HEK293 (cell line): ENCODE data around the gene RGMA.

Experiments used
- CTCF ChIA-PET: fragments of 350-600 bp; formaldehyde crosslinking; extraction: SDS; loops from one replicate; lab custom pipeline; 2021; ENCODE audit warnings: antibody characterized with exemption; lab: Yijun Ruan, JAX
- POLR2A ChIA-PET: fragments of 300-600 bp; formaldehyde crosslinking; extraction: SDS; loops from one replicate; lab custom pipeline; 2020; ENCODE audit warnings: antibody characterized with exemption, inconsistent platforms; lab: Yijun Ruan, JAX
- H3K27ac ChIP-seq: fragments of 200-500 bp; sonication (Bioruptor generic); 2 replicates; pipeline ENCODE4 v1.5.1; 2014; ENCODE audit warnings: low read depth, low read length, control low read depth, inconsistent platforms; ENCODE audit errors: extremely low read depth
- H3K36me3 ChIP-seq, 2 experiments: fragments of 200-500 bp in 1 of 2; sonication (Bioruptor generic) in 1 of 2; 1 replicate in 1 of 2; 2 replicates in 1 of 2; pipeline ENCODE4 v1.5.1; 2014 to 2017; ENCODE audit warnings: inconsistent platforms in 2 of 2, low read length in 2 of 2; ENCODE audit not compliant: control insufficient read depth in 2 of 2, insufficient read depth in 1 of 2
- H3K4me1 ChIP-seq: fragments of 200-500 bp; sonication (Bioruptor generic); 2 replicates; pipeline ENCODE4 v1.5.1; 2014; ENCODE audit warnings: mild to moderate bottlenecking, low read length, inconsistent platforms; ENCODE audit not compliant: control insufficient read depth, insufficient read depth
- H3K4me3 ChIP-seq: 2 replicates; pipeline ENCODE4 v1.5.1; 2011; ENCODE audit warnings: low read depth, mild to moderate bottlenecking, control low read depth, low read length, moderate library complexity
- H3K9me3 ChIP-seq: fragments of 200-500 bp; sonication (Bioruptor generic); 2 replicates; pipeline ENCODE4 v1.5.1; 2014; ENCODE audit warnings: low read depth, low read length, inconsistent platforms; ENCODE audit not compliant: control insufficient read depth, insufficient read depth
- EGR2 ChIP-seq: fragments of 450-650 bp; formaldehyde crosslinking; IDR thresholded peaks from 2 replicates; pipeline ENCODE4 v1.5.1; 2016; ENCODE audit warnings: low read depth, missing biosample characterization, missing genetic modification characterization
- HOXA7 ChIP-seq: sonication (generic); formaldehyde crosslinking; IDR thresholded peaks from 2 replicates; pipeline ENCODE4 v1.8.1; 2022; ENCODE audit warnings: missing genetic modification reagents, borderline replicate concordance
- MEIS1 ChIP-seq: sonication (generic); formaldehyde crosslinking; IDR thresholded peaks from 2 replicates; pipeline ENCODE4 v1.8.1; 2022; ENCODE audit warnings: missing genetic modification reagents, mild to moderate bottlenecking, borderline replicate concordance
- MYNN ChIP-seq: fragments of 450-650 bp; formaldehyde crosslinking; IDR thresholded peaks from 2 replicates; pipeline ENCODE4 v1.5.1; 2016; ENCODE audit warnings: missing biosample characterization, missing genetic modification characterization, borderline replicate concordance
- SP3 ChIP-seq: fragments of 450-650 bp; formaldehyde crosslinking; IDR thresholded peaks from 2 replicates; pipeline ENCODE4 v1.5.1; 2016; ENCODE audit warnings: missing biosample characterization, missing genetic modification characterization
- YY1 ChIP-seq: fragments of 450-650 bp; formaldehyde crosslinking; IDR thresholded peaks from 2 replicates; pipeline ENCODE4 v1.5.1; 2018; ENCODE audit warnings: missing biosample characterization, missing genetic modification characterization
- ZBTB17 ChIP-seq: fragments of 450-650 bp; formaldehyde crosslinking; IDR thresholded peaks from 2 replicates; pipeline ENCODE4 v1.5.1; 2016; ENCODE audit warnings: missing biosample characterization, missing genetic modification characterization
- ZBTB7A ChIP-seq: fragments of 450-650 bp; formaldehyde crosslinking; IDR thresholded peaks from 2 replicates; pipeline ENCODE4 v1.5.1; 2016; ENCODE audit warnings: low read depth, missing biosample characterization, missing genetic modification characterization
- ZNF10 ChIP-seq: fragments of 450-650 bp; formaldehyde crosslinking; IDR thresholded peaks from 2 replicates; pipeline ENCODE4 v1.5.1; 2017; ENCODE audit warnings: missing biosample characterization, missing genetic modification characterization
- ZNF133 ChIP-seq: fragments of 450-650 bp; formaldehyde crosslinking; IDR thresholded peaks from 2 replicates; pipeline ENCODE4 v1.5.1; 2016; ENCODE audit warnings: missing biosample characterization, missing genetic modification characterization
- ZNF169 ChIP-seq: fragments of 450-650 bp; formaldehyde crosslinking; IDR thresholded peaks from 2 replicates; pipeline ENCODE4 v1.5.1; 2016; ENCODE audit warnings: missing biosample characterization, missing genetic modification characterization
- ZNF37A ChIP-seq: fragments of 450-650 bp; IDR thresholded peaks from 2 replicates; pipeline ENCODE4 v1.5.1; 2018; ENCODE audit warnings: missing biosample characterization, missing genetic modification characterization
- ZNF488 ChIP-seq: fragments of 450-650 bp; formaldehyde crosslinking; IDR thresholded peaks from 2 replicates; pipeline ENCODE4 v1.5.1; 2016; ENCODE audit warnings: missing biosample characterization, missing genetic modification characterization
- ZNF518A ChIP-seq: fragments of 450-650 bp; formaldehyde crosslinking; conservative IDR thresholded peaks from 2 replicates; pipeline ENCODE4 v1.5.1; 2016; ENCODE audit warnings: low read depth, missing biosample characterization, missing genetic modification characterization
- ZNF529 ChIP-seq: fragments of 450-650 bp; formaldehyde crosslinking; IDR thresholded peaks from 2 replicates; pipeline ENCODE4 v1.5.1; 2017; ENCODE audit warnings: missing genetic modification characterization, missing biosample characterization; ENCODE audit not compliant: insufficient replicate concordance
- ZNF580 ChIP-seq: fragments of 450-650 bp; formaldehyde crosslinking; IDR thresholded peaks from 2 replicates; pipeline ENCODE4 v1.5.1; 2016; ENCODE audit warnings: missing biosample characterization, missing genetic modification characterization
- ZNF596 ChIP-seq: fragments of 450-650 bp; IDR thresholded peaks from 2 replicates; pipeline ENCODE4 v1.5.0; 2018; ENCODE audit warnings: missing biosample characterization, mild to moderate bottlenecking, missing genetic modification characterization, moderate library complexity
- ZNF600 ChIP-seq: fragments of 450-650 bp; formaldehyde crosslinking; IDR thresholded peaks from 2 replicates; pipeline ENCODE4 v1.5.1; 2016; ENCODE audit warnings: missing biosample characterization, missing genetic modification characterization
- ZNF610 ChIP-seq: fragments of 450-650 bp; formaldehyde crosslinking; IDR thresholded peaks from 2 replicates; pipeline ENCODE4 v1.5.1; 2016; ENCODE audit warnings: missing biosample characterization, missing genetic modification characterization, borderline replicate concordance
- ZNF658 ChIP-seq: fragments of 450-650 bp; formaldehyde crosslinking; IDR thresholded peaks from 2 replicates; pipeline ENCODE4; 2016; ENCODE audit warnings: missing biosample characterization, missing genetic modification characterization
- ZNF692 ChIP-seq: fragments of 450-650 bp; formaldehyde crosslinking; IDR thresholded peaks from 2 replicates; pipeline ENCODE4 v1.5.1; 2016; ENCODE audit warnings: missing biosample characterization, missing genetic modification characterization
- ZNF701 ChIP-seq: fragments of 450-650 bp; formaldehyde crosslinking; IDR thresholded peaks from 2 replicates; pipeline ENCODE4 v1.5.1; 2016; ENCODE audit warnings: missing biosample characterization, missing genetic modification characterization
- ZNF830 ChIP-seq: fragments of 450-650 bp; IDR thresholded peaks from 2 replicates; pipeline ENCODE4 v1.5.0; 2018; ENCODE audit warnings: missing biosample characterization, missing genetic modification characterization, low read depth, mild to moderate bottlenecking, moderate library complexity

The RGMA gene

DNA sequence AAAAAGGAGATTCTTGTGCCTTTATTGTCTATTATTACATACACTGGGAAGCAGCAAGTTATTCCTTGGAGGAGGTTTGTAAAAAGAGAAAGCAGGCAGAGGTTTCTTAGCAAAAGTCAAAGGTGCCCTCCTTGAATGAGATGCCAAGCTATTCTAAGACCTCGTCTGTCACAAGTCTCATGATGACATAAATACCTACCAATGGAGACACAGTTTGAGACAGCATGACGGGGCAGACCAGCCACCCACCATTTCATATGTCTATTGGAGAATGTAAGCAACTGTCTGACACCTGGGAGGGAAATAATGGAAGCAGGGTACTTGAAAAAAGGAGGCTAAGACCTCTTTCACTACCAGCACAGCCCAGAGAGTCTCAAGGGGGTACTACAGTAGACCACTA is 2.2 kb downstream of the RGMA start:
- no peak overlapping the region for H3K4me3 ChIP-seq
- no peak overlapping the region for H3K27ac ChIP-seq
- CTCF ChIA-PET = interaction anchor here (0.6 to 3.7 kb wide), 6 partner anchors 10 to 1033 kb away, joined by 3 to 35 read pairs (median 10); no protein-coding TSS in a partner anchor
- no peaks in the 10 kb centered on the region; the same call in 1 of the 2 replicates for H3K4me1 ChIP-seq
- H3K36me3 ChIP-seq = no peaks in the 10 kb centered on the region; a peak in 1 of 3 replicates
- no peaks in the 10 kb centered on the region for H3K9me3 ChIP-seq
- TF ChIP-seq SP3 (tag by site-specific recombination) = no peak
- no peak for TF ChIP-seq EGR2 (tag by site-specific recombination)
- TF ChIP-seq ZNF610 = no peak
- TF ChIP-seq ZNF658 (tag by site-specific recombination) = no peak
- no peak for TF ChIP-seq HOXA7 (CRISPR knock-in tag)
- no peak for TF ChIP-seq MEIS1 (CRISPR knock-in tag)
- POLR2A ChIA-PET = interaction anchor here (0.8 kb wide), 1 partner anchor 435 kb away, joined by 3 read pairs; no protein-coding TSS in a partner anchor

- Histone ChIP-seq H3K4me1 (no peaks in the 10 kb centered on the region; the same call in 1 of the 2 replicates), H3K4me3 (no peak overlapping the region)
- TF ChIP-seq ZNF488 (tag by site-specific recombination) = no peak
- TF ChIP-seq ZBTB17 (tag by site-specific recombination) = no peak
- TF ChIP-seq ZNF169 (tag by site-specific recombination) = no peak
- TF ChIP-seq ZNF600 (tag by site-specific recombination) = no peak
- no peak for TF ChIP-seq ZNF830 (tag by site-specific recombination)
- no peak for TF ChIP-seq ZNF518A
- TF ChIP-seq YY1 (tag by site-specific recombination) = no peak
- TF ChIP-seq, all 188 proteins: peak for 0
- ChIA-PET POLR2A (no interaction called here), CTCF (interaction anchor here (1.0 to 3.7 kb wide), 3 partner anchors 9 to 1034 kb away, joined by 4 to 35 read pairs (median 4); no protein-coding TSS in a partner anchor)
- H3K27ac ChIP-seq = no peak overlapping the region
- H3K36me3 ChIP-seq = no peaks in the 10 kb centered on the region; a peak in 1 of 3 replicates
- no peaks in the 10 kb centered on the region for H3K9me3 ChIP-seq
Measured at GRCh38 chr15:93085692-93086091, 3.3 kb downstream of the RGMA start.

- H3K9me3 ChIP-seq = no peaks in the 10 kb centered on the region
- ChIA-PET CTCF (interaction anchor here (0.5 to 3.2 kb wide), 4 partner anchors 52 to 1037 kb away, joined by 3 to 10 read pairs (median 4); no protein-coding TSS in a partner anchor), POLR2A (no interaction called here)
- no peaks in the 10 kb centered on the region for H3K4me1 ChIP-seq
- no peaks in the 10 kb centered on the region; a peak in 1 of 3 replicates for H3K36me3 ChIP-seq
- no peak overlapping the region for H3K27ac ChIP-seq
- H3K4me3 ChIP-seq = no peak overlapping the region
- no peak for TF ChIP-seq ZNF37A (tag by site-specific recombination)
- TF ChIP-seq ZNF692 = no peak
- TF ChIP-seq ZBTB7A (tag by site-specific recombination) = no peak
- TF ChIP-seq ZNF529 = no peak
- no peak for TF ChIP-seq MYNN (tag by site-specific recombination)
- no peak for TF ChIP-seq ZNF133 (tag by site-specific recombination)
- TF ChIP-seq ZNF701 = no peak
- no peak for TF ChIP-seq ZNF580
- TF ChIP-seq ZNF10 = no peak
- TF ChIP-seq HOXA7 (CRISPR knock-in tag) = no peak
- TF ChIP-seq ZNF596 (tag by site-specific recombination) = no peak
Measured at GRCh38 chr15:93082861-93083260, 6.2 kb downstream of the RGMA start.
